K562 (cell line): ENCODE data around the gene TBC1D25. TPM values are rescaled to one million over a fixed set of nuclear protein-coding genes. Genes with fewer than 3 reads are reported as not detected.

Experiments
- CBFA2T2 ChIP-seq: fragments of 450-650 bp; conservative IDR thresholded peaks from 2 replicates; pipeline ENCODE4 v1.6.1; 2017; ENCODE audit warnings: mild to moderate bottlenecking
- CC2D1A ChIP-seq: fragments of 450-650 bp; IDR thresholded peaks from 2 replicates; pipeline ENCODE4 v1.6.1; 2017; ENCODE audit warnings: mild to moderate bottlenecking
- FOXK1 ChIP-seq: sonication (generic); formaldehyde crosslinking; IDR thresholded peaks from 2 replicates; pipeline ENCODE4 v1.8.0; 2022; ENCODE audit warnings: missing genetic modification reagents, mild to moderate bottlenecking, borderline replicate concordance
- GABPB1 ChIP-seq: sonication (generic); formaldehyde crosslinking; IDR thresholded peaks from 2 replicates; pipeline ENCODE4 v1.8.0; 2022; ENCODE audit warnings: mild to moderate bottlenecking, missing genetic modification reagents
- HSF4 ChIP-seq: fragments of 250-450 bp; sonication (Bioruptor Pico); IDR thresholded peaks from 2 replicates; pipeline ENCODE4 v2.1.2; 2022; ENCODE audit warnings: mild to moderate bottlenecking, moderate library complexity, borderline replicate concordance
- IRF2 ChIP-seq: sonication (generic); formaldehyde crosslinking; IDR thresholded peaks from 2 replicates; pipeline ENCODE4 v1.8.1; 2022; ENCODE audit warnings: mild to moderate bottlenecking, missing genetic modification reagents
- JUND ChIP-seq, 2 experiments: IDR thresholded peaks; 2 replicates in 1 of 2; 3 replicates in 1 of 2; pipeline ENCODE4 v1.6.1; 2011; ENCODE audit warnings: borderline replicate concordance in 2 of 2, low read depth in 2 of 2, low read length in 2 of 2, improper control_type of control experiment in 1 of 2, missing biosample characterization in 1 of 2, missing genetic modification characterization in 1 of 2, missing genetic modification reagents in 1 of 2
- KDM4B ChIP-seq, 2 experiments: fragments of 450-650 bp in 1 of 2; sonication (generic) in 1 of 2; IDR thresholded peaks; 2 replicates each; pipeline ENCODE4 v1.6.1; 2016 to 2017; ENCODE audit warnings: borderline replicate concordance in 2 of 2, antibody characterized with exemption in 1 of 2, low read depth in 1 of 2, mild to moderate bottlenecking in 1 of 2
- MAZ ChIP-seq, 2 experiments: fragments of 450-650 bp in 1 of 2; sonication (generic) in 1 of 2; formaldehyde crosslinking; IDR thresholded peaks in 1 of 2; conservative IDR thresholded peaks in 1 of 2; 2 replicates each; pipeline versions ENCODE4 v1.4.0 to v1.5.0; 2020; ENCODE audit warnings: mild to moderate bottlenecking in 1 of 2, missing genetic modification reagents in 1 of 2
- POLR2AphosphoS5 ChIP-seq: IDR thresholded peaks from 2 replicates; pipeline ENCODE4 v1.6.1; 2011; ENCODE audit warnings: mild to moderate bottlenecking, low read depth, low read length, moderate library complexity; ENCODE audit not compliant: control insufficient read depth, insufficient read depth
- RBM34 ChIP-seq: fragments of 200-400 bp; formaldehyde crosslinking; IDR thresholded peaks from 2 replicates; pipeline ENCODE4 v1.6.1; 2018; ENCODE audit warnings: low read length, borderline replicate concordance; ENCODE audit not compliant: insufficient read depth
- SP1 ChIP-seq: sonication (generic); formaldehyde crosslinking; IDR thresholded peaks from 2 replicates; pipeline ENCODE4 v1.8.1; 2022; ENCODE audit warnings: mild to moderate bottlenecking, missing genetic modification reagents
- STAG1 ChIP-seq: sonication (generic); formaldehyde crosslinking; IDR thresholded peaks from 2 replicates; pipeline ENCODE4 v1.5.0; 2020; ENCODE audit warnings: missing genetic modification reagents, borderline replicate concordance
- TAL1 ChIP-seq: fragments of 450-650 bp; IDR thresholded peaks from 2 replicates; pipeline ENCODE4 v1.6.1; 2016; ENCODE audit warnings: mild to moderate bottlenecking
- TBL1XR1 ChIP-seq, 2 experiments: IDR thresholded peaks; 2 replicates each; pipeline ENCODE4 v1.6.1; 2012; ENCODE audit warnings: improper control_type of control experiment in 2 of 2, low read length in 2 of 2, mild to moderate bottlenecking in 1 of 2
- TFAP4 ChIP-seq: sonication (generic); formaldehyde crosslinking; IDR thresholded peaks from 2 replicates; pipeline ENCODE4 v1.8.0; 2022; ENCODE audit warnings: missing genetic modification reagents, mild to moderate bottlenecking, moderate library complexity, borderline replicate concordance
- YY1 ChIP-seq, 3 experiments: IDR thresholded peaks; 2 replicates each; pipeline ENCODE4 v1.6.1; 2011; ENCODE audit warnings: low read length in 2 of 3, mild to moderate bottlenecking in 2 of 3, moderate library complexity in 2 of 3, borderline replicate concordance in 1 of 3, control low read depth in 1 of 3, low read depth in 1 of 3; ENCODE audit not compliant: insufficient read depth in 3 of 3, insufficient replicate concordance in 2 of 3, control insufficient read depth in 1 of 3, insufficient read length in 1 of 3; ENCODE audit errors: extremely low read depth in 1 of 3
- ZNF316 ChIP-seq: fragments of 450-650 bp; IDR thresholded peaks from 2 replicates; pipeline ENCODE4 v1.6.1; 2016
- ZNF696 ChIP-seq: fragments of 250-450 bp; sonication (Bioruptor Pico); conservative IDR thresholded peaks from 2 replicates; pipeline ENCODE4 v1.4.0; 2020; ENCODE audit warnings: mild to moderate bottlenecking, moderate library complexity
- polyA plus RNA-seq, 8 experiments: library from polyadenylated mRNA; depleted of rRNA in 4 of 8; stranded (reverse) in 5 of 8; unstranded in 3 of 8; fragments of >200 nt; fragmentation: Nextera tagmentation in 2 of 8; fragmentation: Illumina TruSeq in 1 of 8; extraction: Ambion mirVana in 2 of 8; extraction: Trizol in 1 of 8; gene quantifications; 2 replicates each; pipeline versions ENCODE4 v1.2.1 to v1.2.3, GENCODE V29; 2011 to 2014; ENCODE audit warnings: inconsistent platforms in 1 of 8, missing spikeins in 1 of 8
- total RNA-seq, 7 experiments: library from RNA; depleted of rRNA in 6 of 7; stranded (reverse); fragments of >200 nt in 6 of 7; fragmentation: Illumina TruSeq in 2 of 7; extraction: Trizol in 2 of 7; gene quantifications; 2 replicates each; pipeline versions ENCODE4 v1.2.1 to v1.2.3, GENCODE V29; 2011 to 2021; ENCODE audit warnings: low replicate concordance in 1 of 7
- TF ChIP-seq, protein P1 (sequence below): fragments of 450-650 bp; IDR thresholded peaks from 2 replicates; pipeline ENCODE4 v1.6.1; 2018; ENCODE audit not compliant: partially characterized antibody
- TF ChIP-seq, protein P2 (sequence below), 2 experiments: fragments of 450-650 bp; IDR thresholded peaks; 2 replicates each; pipeline ENCODE4 v1.6.1; 2016

The TBC1D25 gene
- total and polyA plus RNA-seq, 9 of the 15 experiments (the other 6 are each of a cell fraction or from before 2014, with no cell fraction given), result 0.62 to 10.6 (median 3.9) TPM

- TF ChIP-seq, protein P1, sequence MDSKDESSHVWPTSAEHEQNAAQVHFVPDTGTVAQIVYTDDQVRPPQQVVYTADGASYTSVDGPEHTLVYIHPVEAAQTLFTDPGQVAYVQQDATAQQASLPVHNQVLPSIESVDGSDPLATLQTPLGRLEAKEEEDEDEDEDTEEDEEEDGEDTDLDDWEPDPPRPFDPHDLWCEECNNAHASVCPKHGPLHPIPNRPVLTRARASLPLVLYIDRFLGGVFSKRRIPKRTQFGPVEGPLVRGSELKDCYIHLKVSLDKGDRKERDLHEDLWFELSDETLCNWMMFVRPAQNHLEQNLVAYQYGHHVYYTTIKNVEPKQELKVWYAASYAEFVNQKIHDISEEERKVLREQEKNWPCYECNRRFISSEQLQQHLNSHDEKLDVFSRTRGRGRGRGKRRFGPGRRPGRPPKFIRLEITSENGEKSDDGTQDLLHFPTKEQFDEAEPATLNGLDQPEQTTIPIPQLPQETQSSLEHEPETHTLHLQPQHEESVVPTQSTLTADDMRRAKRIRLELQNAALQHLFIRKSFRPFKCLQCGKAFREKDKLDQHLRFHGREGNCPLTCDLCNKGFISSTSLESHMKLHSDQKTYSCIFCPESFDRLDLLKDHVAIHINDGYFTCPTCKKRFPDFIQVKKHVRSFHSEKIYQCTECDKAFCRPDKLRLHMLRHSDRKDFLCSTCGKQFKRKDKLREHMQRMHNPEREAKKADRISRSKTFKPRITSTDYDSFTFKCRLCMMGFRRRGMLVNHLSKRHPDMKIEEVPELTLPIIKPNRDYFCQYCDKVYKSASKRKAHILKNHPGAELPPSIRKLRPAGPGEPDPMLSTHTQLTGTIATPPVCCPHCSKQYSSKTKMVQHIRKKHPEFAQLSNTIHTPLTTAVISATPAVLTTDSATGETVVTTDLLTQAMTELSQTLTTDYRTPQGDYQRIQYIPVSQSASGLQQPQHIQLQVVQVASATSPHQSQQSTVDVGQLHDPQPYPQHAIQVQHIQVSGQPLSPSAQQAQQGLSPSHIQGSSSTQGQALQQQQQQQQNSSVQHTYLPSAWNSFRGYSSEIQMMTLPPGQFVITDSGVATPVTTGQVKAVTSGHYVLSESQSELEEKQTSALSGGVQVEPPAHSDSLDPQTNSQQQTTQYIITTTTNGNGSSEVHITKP, result peak; percentile 25
- TF ChIP-seq SP1 (CRISPR knock-in tag), result peak; percentile 52; the same call in 1 of the 2 replicates
- TF ChIP-seq FOXK1 (CRISPR knock-in tag), result no peak
- TF ChIP-seq CBFA2T2, result no peak
- peak; percentile 65; the same call in 1 of the 2 replicates for TF ChIP-seq TFAP4 (CRISPR knock-in tag)
- no peak for TF ChIP-seq ZNF316
- TF ChIP-seq, protein P2, sequence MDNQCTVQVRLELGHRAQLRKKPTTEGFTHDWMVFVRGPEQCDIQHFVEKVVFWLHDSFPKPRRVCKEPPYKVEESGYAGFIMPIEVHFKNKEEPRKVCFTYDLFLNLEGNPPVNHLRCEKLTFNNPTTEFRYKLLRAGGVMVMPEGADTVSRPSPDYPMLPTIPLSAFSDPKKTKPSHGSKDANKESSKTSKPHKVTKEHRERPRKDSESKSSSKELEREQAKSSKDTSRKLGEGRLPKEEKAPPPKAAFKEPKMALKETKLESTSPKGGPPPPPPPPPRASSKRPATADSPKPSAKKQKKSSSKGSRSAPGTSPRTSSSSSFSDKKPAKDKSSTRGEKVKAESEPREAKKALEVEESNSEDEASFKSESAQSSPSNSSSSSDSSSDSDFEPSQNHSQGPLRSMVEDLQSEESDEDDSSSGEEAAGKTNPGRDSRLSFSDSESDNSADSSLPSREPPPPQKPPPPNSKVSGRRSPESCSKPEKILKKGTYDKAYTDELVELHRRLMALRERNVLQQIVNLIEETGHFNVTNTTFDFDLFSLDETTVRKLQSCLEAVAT (IDR thresholded peaks at IDR 0.05), result no peak
- TF ChIP-seq TBL1XR1 (IDR thresholded peaks at IDR 0.05; ENCODE audit: low read length in 2 of 2), result peak in 1 of 2 experiments; percentile 63; a peak in 1 of 4 replicates
- peak; percentile 57 for TF ChIP-seq GABPB1 (CRISPR knock-in tag)
- no peak for TF ChIP-seq HSF4
- peak; percentile 96 for TF ChIP-seq JUND (IDR thresholded peaks at IDR 0.05; ENCODE audit: borderline replicate concordance, low read depth, low read length)
- peak; percentile 97; the same call in 2 of the 3 replicates for TF ChIP-seq JUND (tag; IDR thresholded peaks at IDR 0.05; ENCODE audit: borderline replicate concordance, low read depth, low read length)
- TF ChIP-seq CC2D1A, result no peak
- TF ChIP-seq ZNF696 (CRISPR knock-in tag), result no peak
- TF ChIP-seq TAL1, result no peak
- TF ChIP-seq POLR2AphosphoS5, result no peak
- TF ChIP-seq RBM34, result no peak
- TF ChIP-seq MAZ (CRISPR knock-in tag; conservative IDR thresholded peaks at IDR 0.05 in 1 of 2, IDR thresholded peaks at IDR 0.05 in 1 of 2), result peak; percentile 36 to 76; a peak in 2 of 4 replicates
- TF ChIP-seq IRF2 (CRISPR knock-in tag), result no peak
- peak; percentile 18 to 78 (median 44) for TF ChIP-seq YY1 (IDR thresholded peaks at IDR 0.05; ENCODE audit: borderline replicate concordance in 1 of 3, control insufficient read depth in 1 of 3, extremely low read depth in 1 of 3, insufficient read depth in 3 of 3, insufficient read length in 1 of 3, insufficient replicate concordance in 2 of 3, low read depth in 1 of 3, low read length in 2 of 3)
- TF ChIP-seq STAG1, result no peak
- TF ChIP-seq KDM4B (IDR thresholded peaks at IDR 0.05; ENCODE audit: borderline replicate concordance in 2 of 2, low read depth in 1 of 2), result no peak
Measured at GRCh38 chrX:48539345-48540027, at the start of gene TBC1D25 (continued).
